Measurements from ENCODE around the gene KLRG1. TPM values are rescaled to one million over a fixed set of nuclear protein-coding genes. Genes with fewer than 3 reads are reported as not detected.

Gene KLRG1
- total RNA-seq, 1 donor from 2014 or later, result 1.2 TPM

DNA sequence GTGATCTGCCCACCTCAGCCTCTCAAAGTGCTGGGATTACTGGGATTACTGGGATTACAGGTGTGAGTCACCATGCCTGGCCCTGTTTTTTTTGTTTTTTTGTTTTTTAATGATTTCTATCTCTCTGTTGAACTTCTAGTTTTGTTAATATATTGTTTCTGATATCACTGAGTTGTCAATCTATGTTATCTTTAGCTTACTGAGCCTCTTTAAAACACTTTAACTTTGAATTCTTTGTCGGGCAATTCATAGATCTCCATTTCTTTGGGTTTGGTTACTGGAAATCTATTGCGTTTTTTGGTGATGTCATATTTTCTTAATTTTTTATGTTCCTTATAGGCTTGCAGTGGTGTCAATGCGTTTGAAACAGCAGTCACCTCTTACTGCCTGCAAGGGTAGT is 9.2 kb upstream of the KLRG1 start:
- no peak for TF ChIP-seq CTCF (conservative IDR thresholded peaks at IDR 0.05; ENCODE audit: low read depth, low read length)
- no peak overlapping the region for H3K4me3 ChIP-seq (ENCODE audit: low read depth, low read length)
- DNase-seq (ENCODE audit: low read depth), result no peak

GRCh38 chr12:8985213-8985754 is 4.1 kb upstream of the KLRG1 start:
- DNase-seq (ENCODE audit: low read depth), result no peak

GRCh38 chr12:8987163-8987562 is 2.2 kb upstream of the KLRG1 start:
- no peak for DNase-seq (ENCODE audit: low read depth)
- no peak for TF ChIP-seq CTCF (conservative IDR thresholded peaks at IDR 0.05; ENCODE audit: low read depth, low read length)
- H3K4me3 ChIP-seq (ENCODE audit: low read depth, low read length), result no peak overlapping the region

More at GRCh38 chr12:8985213-8985754, 4.1 kb upstream of the KLRG1 start:
- no peak overlapping the region for H3K4me3 ChIP-seq (ENCODE audit: low read depth, low read length)
- no peak for TF ChIP-seq CTCF (conservative IDR thresholded peaks at IDR 0.05; ENCODE audit: low read depth, low read length)

DNA sequence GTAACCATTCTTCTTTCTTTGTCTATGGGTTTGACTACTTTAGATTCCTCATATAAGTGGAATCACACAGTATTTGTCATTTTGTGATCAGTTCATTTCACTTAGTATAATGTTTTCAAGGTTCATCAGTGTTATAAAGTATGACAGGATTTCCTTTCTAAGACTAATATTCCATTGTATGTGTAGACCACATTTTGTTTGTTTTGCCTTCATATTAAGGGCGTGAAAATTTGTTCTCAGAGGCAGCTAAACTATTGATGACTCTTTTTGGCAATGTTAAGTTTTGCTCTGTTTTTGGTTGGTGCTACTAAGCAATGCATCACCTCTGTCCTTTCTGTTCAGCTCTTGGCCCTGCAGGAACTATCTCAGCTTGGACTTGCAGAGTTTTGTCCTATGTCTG is 1.7 kb upstream of the KLRG1 start:
- DNase-seq (ENCODE audit: low read depth), result no peak
- no peak overlapping the region for H3K4me3 ChIP-seq (ENCODE audit: low read depth, low read length)
- no peak for TF ChIP-seq CTCF (conservative IDR thresholded peaks at IDR 0.05; ENCODE audit: low read depth, low read length)

- H3K4me3 ChIP-seq (ENCODE audit: low read depth, low read length), result no peak overlapping the region
- TF ChIP-seq CTCF (conservative IDR thresholded peaks at IDR 0.05; ENCODE audit: low read depth, low read length), result no peak
- DNase-seq (ENCODE audit: low read depth), result no peak
Measured at GRCh38 chr12:8991371-8992345, 2.3 kb downstream of the KLRG1 start.

DNA sequence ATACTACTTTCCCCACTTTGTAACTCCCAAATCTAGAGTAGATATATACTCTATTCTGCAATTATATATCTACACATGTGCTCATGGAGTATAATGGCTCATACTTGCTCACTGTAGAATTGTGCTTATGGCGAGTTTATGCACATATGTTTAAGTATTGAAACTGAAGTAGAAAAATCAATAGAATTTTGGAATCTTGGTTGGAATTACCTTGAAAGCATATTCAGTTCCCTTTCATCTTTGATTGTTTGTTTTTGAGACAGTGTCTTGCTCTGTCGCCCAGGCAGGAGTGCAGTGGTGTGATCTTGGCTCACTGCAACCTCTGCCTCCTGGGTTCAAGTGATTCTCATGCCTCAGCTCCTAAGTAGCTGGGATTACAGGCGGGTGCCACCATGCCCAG is 4.5 kb downstream of the KLRG1 start:
- no peak overlapping the region for H3K4me3 ChIP-seq (ENCODE audit: low read depth, low read length)
- no peak for DNase-seq (ENCODE audit: low read depth)
- no peak for TF ChIP-seq CTCF (conservative IDR thresholded peaks at IDR 0.05; ENCODE audit: low read depth, low read length)
